NAMALWA (cell line): Measurements from ENCODE around the gene TBCB.

Source experiments
- DNase-seq: peaks from one replicate; pipeline ENCODE4 v3.0.0-alpha.2; 2015; ENCODE audit warnings: low spot score

The TBCB gene

GRCh38 chr19:36136964-36137686 is 21.9 kb downstream of the TBCB start:
- DNase-seq, result no peak

- no peak for DNase-seq
Measured at GRCh38 chr19:36139120-36139472, 23.8 kb downstream of the TBCB start.

GRCh38 chr19:36139473-36140303 is 24.4 kb downstream of the TBCB start, which contains the start of gene CAPNS1:
TSS of gene CAPNS1 (plus strand) at chr19:36140066. CDS start at chr19:36141012, 946 bp downstream.
- peak; percentile 92 for DNase-seq

DNA sequence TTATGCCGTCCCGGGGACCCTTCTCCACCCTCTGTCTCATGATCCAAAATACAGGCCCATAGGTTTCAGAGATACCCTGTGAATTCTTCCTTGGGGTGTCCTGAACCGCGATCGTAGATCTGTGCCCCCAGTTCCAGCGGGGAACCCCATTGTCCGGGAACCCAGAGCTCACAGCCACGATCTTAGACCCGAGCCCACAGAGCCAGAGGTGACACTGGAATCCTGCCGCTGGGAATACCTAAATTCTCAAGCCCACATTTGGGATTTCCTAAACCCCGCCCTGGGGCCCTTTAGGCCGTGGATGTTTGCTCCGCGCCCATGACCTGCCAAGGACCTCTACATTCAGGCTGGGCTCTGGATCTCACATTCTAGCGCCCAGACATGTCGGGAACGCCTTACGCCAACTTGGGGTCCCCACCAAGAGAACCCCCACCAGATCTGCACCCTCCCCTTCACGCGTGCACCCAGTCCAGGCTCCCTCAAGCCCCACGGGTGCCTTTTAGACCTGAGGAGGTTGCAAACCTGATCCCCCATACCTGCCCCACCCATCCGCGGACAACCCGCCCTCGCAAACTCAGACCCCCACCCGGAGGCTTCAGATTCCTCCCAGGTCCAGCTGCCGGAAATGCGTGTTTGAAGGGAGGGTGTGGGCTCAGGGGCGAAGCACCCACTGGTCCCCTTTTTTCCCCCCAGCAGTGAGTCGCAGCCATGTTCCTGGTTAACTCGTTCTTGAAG is 25.2 kb downstream of the TBCB start:
- DNase-seq, result peak; percentile 86

DNA sequence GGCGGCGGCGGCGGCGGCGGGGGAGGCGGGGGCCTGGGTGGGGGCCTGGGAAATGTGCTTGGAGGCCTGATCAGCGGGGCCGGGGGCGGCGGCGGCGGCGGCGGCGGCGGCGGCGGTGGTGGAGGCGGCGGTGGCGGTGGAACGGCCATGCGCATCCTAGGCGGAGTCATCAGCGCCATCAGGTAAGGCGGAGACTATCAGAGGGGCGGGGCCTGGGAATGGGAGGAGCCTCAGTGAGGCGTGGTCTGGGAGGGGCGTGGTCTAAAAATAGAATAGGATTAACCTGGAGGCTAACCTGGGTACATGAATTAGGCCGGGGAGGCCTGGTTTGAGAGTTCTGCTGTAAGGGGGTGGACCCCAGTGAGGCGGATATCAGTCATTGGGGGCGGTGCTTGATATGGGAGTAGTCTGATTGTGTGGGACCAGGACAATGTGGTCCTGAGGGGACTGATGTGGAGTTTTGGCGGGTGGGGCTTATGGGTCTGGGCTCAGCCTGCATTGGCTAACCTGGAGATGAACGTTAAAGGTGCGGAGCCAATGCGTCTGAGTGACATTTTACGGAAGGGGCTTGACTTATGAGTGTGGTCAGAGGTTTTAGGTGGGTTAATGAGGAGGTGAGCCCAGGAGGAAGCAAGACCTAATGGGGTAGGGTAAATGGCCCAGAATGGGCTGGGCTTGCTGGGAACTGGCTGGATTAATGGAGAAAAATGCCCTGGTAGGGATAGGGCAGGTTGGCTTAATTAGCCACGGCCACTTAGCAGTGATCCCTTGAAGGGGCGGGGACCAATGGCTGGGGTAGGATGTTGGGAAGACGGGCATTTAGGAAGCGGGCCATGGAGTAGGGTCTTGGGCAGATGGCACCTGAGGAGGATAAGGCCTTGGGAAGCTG is 26.0 kb downstream of the TBCB start:
- peak; percentile 91 for DNase-seq

- no peak for DNase-seq
Measured at GRCh38 chr19:36142046-36142445, 26.8 kb downstream of the TBCB start.

DNA sequence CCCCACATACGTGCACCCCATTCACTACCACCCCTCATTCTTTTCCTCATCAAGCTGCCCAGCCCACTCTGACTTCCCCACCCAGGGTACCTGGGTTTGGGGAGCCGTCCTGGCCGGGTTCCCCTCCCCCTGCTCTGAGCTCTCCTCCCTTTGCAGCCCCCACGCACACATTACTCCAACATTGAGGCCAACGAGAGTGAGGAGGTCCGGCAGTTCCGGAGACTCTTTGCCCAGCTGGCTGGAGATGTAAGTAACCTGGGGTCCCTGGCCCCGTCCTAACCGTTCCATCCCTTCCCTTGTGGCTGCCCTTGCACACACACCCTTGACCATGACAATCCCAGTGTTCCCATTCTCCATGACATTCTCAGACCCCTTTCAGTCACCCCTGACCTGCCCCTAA is 27.2 kb downstream of the TBCB start:
- no peak for DNase-seq

- no peak for DNase-seq
Measured at GRCh38 chr19:36144624-36145023, 29.4 kb downstream of the TBCB start.

DNA sequence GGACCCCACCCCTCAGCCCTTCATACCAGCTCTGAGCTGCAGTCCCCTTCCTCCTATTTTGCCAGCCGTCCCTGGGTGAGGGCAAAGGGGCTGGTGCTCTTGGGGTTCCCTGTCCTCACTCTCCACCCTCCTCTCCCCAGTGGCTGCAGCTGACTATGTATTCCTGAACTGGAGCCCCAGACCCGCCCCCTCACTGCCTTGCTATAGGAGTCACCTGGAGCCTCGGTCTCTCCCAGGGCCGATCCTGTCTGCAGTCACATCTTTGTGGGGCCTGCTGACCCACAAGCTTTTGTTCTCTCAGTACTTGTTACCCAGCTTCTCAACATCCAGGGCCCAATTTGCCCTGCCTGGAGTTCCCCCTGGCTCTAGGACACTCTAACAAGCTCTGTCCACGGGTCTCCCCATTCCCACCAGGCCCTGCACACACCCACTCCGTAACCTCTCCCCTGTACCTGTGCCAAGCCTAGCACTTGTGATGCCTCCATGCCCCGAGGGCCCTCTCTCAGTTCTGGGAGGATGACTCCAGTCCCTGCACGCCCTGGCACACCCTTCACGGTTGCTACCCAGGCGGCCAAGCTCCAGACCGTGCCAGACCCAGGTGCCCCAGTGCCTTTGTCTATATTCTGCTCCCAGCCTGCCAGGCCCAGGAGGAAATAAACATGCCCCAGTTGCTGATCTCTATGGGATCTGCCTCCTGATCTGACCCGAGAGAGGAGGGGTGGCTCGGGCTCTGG is 34.6 kb downstream of the TBCB start:
- no peak for DNase-seq

- no peak for DNase-seq
Measured at GRCh38 chr19:36150586-36150985, 35.3 kb downstream of the TBCB start.

- DNase-seq, result no peak
Measured at GRCh38 chr19:36151144-36152018, 36.1 kb downstream of the TBCB start.

DNA sequence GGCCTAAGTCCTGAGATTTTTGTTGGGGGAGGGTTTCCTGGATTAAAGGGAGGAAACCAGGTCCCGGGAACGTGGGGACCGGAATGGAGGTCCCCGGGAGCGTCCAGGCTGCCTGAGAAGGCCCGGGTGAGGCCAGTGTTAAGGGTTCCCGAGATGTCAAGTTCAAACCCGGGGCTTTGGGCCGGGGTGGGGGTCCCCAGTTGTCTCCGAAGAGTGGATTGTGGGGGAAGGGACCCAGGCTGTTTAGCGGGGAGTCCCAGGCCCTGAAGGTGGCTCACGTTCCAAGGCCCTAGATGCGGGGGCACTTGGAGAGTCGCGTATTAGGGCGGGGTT is 36.7 kb downstream of the TBCB start:
- no peak for DNase-seq

DNA sequence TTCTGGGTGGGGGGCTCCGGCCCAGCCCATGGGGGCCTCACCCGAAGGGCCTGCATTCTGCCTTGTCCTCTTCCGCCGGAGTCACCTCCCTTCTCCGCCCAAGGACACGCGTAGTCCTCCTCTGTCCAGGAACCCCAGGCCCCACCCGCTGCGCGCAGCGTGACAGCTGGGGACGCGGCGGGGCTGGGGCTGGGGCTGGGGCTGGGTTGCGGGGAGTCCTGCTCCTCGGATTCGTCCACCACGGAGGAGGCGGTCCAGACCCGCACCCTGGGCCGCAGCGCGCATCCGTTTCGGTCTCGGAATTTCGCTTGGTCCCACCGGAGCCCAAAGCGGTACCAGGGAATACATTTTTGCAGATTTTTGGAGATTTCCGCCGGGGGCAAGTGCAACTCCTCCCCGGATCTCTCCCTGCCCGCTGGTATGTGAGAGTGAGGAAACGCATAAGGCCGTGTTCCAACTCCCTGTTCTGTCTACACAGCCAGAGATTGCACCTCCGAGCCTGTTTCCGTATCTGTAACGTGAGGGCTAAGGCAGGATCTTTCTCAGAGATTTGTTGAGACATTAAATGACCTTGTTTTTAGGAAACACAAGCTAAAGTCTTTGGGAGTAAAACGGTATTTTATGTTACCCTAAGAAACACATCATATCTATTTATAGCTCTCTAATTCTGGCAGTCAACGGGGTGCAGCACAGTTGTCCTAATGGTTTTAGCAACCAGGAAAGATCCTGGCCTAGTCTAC is 37.3 kb downstream of the TBCB start, which contains the start of gene COX7A1:
TSS of gene COX7A1 (minus strand) at position 96 of the 740 bp plus-strand sequence. CDS start at position 56, 40 bp downstream.
- DNase-seq, result no peak

DNA sequence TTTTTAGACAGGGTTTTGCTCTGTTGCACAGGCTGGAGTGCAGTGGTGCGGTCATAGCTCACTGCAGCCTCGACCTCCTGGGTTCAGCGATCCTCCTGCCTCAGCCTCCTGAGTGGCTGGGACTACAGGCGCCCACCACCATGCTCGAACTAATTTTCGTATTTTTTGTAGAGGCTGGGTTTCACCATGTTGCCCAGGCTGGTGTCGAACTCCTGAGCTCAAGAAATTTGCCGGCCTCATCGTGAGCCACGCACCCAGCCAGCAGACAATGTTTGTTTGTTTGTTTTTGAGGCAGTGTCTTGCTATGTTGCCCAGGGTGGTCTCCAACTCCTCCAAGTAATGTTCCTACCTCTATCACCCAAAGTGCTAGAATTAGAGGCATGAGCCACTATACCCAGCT is 37.9 kb downstream of the TBCB start:
- no peak for DNase-seq

GRCh38 chr19:36160821-36161596 is 45.7 kb downstream of the TBCB start:
- DNase-seq, result no peak

GRCh38 chr19:36163813-36164212 is 48.5 kb downstream of the TBCB start:
- no peak for DNase-seq

DNA sequence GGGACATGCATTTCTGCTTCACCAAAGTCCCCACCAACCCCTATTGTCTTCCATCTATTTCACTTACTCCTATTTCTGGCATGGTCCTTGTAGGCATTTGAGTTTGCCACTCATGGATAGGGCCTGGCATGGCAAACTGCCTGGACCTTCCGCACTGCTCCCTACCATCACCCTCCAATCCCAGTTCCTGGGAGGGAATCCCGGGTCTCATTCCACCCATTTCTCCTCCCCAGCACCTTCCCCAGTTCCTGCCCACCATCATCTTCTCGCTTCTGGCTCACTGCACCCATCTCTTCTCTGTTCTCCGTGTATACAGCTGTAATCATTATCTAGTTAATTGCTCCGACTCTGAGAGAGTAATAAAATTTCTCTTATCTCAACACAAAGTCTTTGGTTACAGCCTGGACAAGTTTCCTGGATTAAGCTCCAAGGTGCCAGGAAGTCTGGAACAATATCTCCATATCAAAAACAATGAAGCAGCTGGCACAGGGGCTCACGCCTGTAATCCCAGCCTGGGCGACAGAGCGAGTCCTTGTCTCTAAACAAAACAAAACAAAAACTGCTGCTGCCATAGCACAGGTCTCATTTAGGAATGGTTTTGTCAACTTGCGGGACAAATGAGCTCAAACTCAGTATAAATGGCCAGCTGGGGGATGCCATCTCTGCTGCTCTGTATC is 54.0 kb downstream of the TBCB start:
- no peak for DNase-seq

GRCh38 chr19:36172852-36173251 is 57.6 kb downstream of the TBCB start:
- no peak for DNase-seq
